Stomach (tissue), 9 donors: ENCODE data around the gene PTH2. TPM values are rescaled to one million over a fixed set of nuclear protein-coding genes. Genes with fewer than 3 reads are reported as not detected.
"Not testable (repeated sequence)": the region's sequence is repeated elsewhere in the genome, so short reads cannot be mapped to it uniquely, and the experiment has no call there.

Source experiments
- DNase-seq, 2 donors: peaks; one replicate each; pipeline versions ENCODE4 v3.0.0 to v3.0.0-alpha.2; 2013 to 2019
- H3K27ac ChIP-seq, 5 donors: fragments of 200-600 bp in 4 of 5; sonication (generic) in 4 of 5; one replicate each; pipeline ENCODE4 v1.5.1; 2013 to 2019; ENCODE audit warnings: mild to moderate bottlenecking in 1 of 5, moderate library complexity in 1 of 5
- H3K27me3 ChIP-seq, 3 donors: fragments of 200-600 bp; sonication (generic); one replicate each; pipeline ENCODE4 v1.5.1; 2017 to 2019; ENCODE audit warnings: mixed run types in 1 of 3
- H3K36me3 ChIP-seq, 4 donors: fragments of 200-600 bp; sonication (generic); 1 replicate in 3 of 4; 2 replicates in 1 of 4; pipeline ENCODE4 v1.5.1; 2016 to 2019
- H3K4me1 ChIP-seq, 4 donors: fragments of 200-600 bp; sonication (generic); one replicate each; pipeline ENCODE4 v1.5.1; 2016 to 2019
- H3K4me3 ChIP-seq, 4 donors: fragments of 200-600 bp; sonication (generic) in 3 of 4; one replicate each; pipeline ENCODE4 v1.5.1; 2016 to 2019; ENCODE audit warnings: mild to moderate bottlenecking in 1 of 4
- H3K9me3 ChIP-seq, 4 donors: fragments of 200-600 bp; sonication (generic); one replicate each; pipeline ENCODE4 v1.5.1; 2016 to 2019
- EP300 ChIP-seq: sonication (generic); formaldehyde crosslinking; IDR thresholded peaks from one replicate; pipeline ENCODE4 v1.6.1; 2017; ENCODE audit warnings: antibody characterized with exemption
- POLR2A ChIP-seq, 4 donors: fragments of 450-650 bp; IDR thresholded peaks; one replicate each; pipeline ENCODE4 v1.6.1; 2016; ENCODE audit warnings: antibody characterized with exemption in 4 of 4, control low read depth in 2 of 4, mild to moderate bottlenecking in 1 of 4, moderate library complexity in 1 of 4
- POLR2AphosphoS5 ChIP-seq, 3 donors: sonication (generic); formaldehyde crosslinking; IDR thresholded peaks; one replicate each; pipeline ENCODE4 v1.6.1; 2016; ENCODE audit warnings: antibody characterized with exemption in 3 of 3
- WGBS, 5 donors: extraction: QIAGEN DNeasy Blood & Tissue Kit in 3 of 5; methylation state at CpG; one replicate each; pipeline versions ENCODE4 v1.1.5 to v1.1.7; 2013 to 2018; 5-methylcytosine and 5-hydroxymethylcytosine counted together
- intact Hi-C: fragments of 100-400 bp; cut with DNase I; formaldehyde crosslinking; loops from one replicate; pipeline ENCODE4 v1.15.1; 2023; ENCODE audit warnings: low total_unique reads
- polyA plus RNA-seq, 3 donors: library from polyadenylated mRNA; stranded (reverse); fragments of 200-250 nt; gene quantifications; one replicate each; pipeline ENCODE4 v1.2.3, GENCODE V29; 2013
- total RNA-seq, 5 donors: library from RNA; depleted of rRNA; stranded (reverse); fragments of >200 nt; gene quantifications; one replicate each; pipeline versions ENCODE4 v1.1.0 to v1.2.3, GENCODE V29; 2014 to 2016
- TF ChIP-seq, protein P1 (sequence below), 7 experiments: fragments of 450-650 bp in 4 of 7; fragments of 200-600 bp in 3 of 7; sonication (generic) in 3 of 7; IDR thresholded peaks; one replicate each; pipeline ENCODE4 v1.5.1; 2016 to 2019; ENCODE audit warnings: antibody characterized with exemption in 7 of 7, control low read depth in 2 of 7, mild to moderate bottlenecking in 1 of 7
- donor health status: healthy with polysubstance abuse.
- donor health status: Bipolar disorder and iron deficiency.
- donor health status: healthy.

Gene PTH2
- total and polyA plus RNA-seq, 8 donors: not detected

DNA sequence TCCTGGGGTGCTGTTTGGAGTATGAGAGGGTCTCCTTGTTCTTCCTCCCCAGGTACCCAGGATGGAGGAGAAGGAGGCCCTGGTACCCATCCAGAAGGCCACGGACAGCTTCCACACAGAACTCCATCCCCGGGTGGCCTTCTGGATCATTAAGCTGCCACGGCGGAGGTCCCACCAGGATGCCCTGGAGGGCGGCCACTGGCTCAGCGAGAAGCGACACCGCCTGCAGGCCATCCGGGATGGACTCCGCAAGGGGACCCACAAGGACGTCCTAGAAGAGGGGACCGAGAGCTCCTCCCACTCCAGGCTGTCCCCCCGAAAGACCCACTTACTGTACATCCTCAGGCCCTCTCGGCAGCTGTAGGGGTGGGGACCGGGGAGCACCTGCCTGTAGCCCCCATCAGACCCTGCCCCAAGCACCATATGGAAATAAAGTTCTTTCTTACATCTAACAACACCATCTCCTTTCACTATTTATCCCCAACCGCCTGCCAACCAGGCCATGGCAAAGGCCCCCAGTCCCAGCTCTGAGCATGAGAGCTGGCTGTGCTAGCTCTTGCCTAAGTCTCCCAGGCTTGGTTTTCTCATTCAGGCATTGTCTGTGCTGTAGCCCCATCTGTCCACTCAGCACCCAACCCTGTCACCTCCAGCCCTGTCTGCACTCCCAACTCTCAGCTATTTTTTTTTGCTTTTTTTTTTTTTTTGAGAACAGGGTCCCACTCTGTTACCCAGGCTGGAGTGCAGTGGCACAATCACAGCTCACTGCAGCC, 48.4 kb downstream of the PTH2 start:
- Histone ChIP-seq H3K36me3 (no peaks in the 10 kb centered on the region), H3K4me3 (no peak overlapping the region), H3K4me1 (no peaks in the 10 kb centered on the region), H3K27me3 (peaks cover 0 to 7% (median 0%) of the 10 kb centered on the region in 3 donors), H3K27ac (no peak overlapping the region), H3K9me3 (peaks cover 0 to 7% (median 4%) of the 10 kb centered on the region in 4 donors)
- TF ChIP-seq POLR2A (IDR thresholded peaks at IDR 0.05) (no peak), POLR2AphosphoS5 (IDR thresholded peaks at IDR 0.05) (no peak), EP300 (no peak)
- TF ChIP-seq, protein P1, sequence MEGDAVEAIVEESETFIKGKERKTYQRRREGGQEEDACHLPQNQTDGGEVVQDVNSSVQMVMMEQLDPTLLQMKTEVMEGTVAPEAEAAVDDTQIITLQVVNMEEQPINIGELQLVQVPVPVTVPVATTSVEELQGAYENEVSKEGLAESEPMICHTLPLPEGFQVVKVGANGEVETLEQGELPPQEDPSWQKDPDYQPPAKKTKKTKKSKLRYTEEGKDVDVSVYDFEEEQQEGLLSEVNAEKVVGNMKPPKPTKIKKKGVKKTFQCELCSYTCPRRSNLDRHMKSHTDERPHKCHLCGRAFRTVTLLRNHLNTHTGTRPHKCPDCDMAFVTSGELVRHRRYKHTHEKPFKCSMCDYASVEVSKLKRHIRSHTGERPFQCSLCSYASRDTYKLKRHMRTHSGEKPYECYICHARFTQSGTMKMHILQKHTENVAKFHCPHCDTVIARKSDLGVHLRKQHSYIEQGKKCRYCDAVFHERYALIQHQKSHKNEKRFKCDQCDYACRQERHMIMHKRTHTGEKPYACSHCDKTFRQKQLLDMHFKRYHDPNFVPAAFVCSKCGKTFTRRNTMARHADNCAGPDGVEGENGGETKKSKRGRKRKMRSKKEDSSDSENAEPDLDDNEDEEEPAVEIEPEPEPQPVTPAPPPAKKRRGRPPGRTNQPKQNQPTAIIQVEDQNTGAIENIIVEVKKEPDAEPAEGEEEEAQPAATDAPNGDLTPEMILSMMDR (IDR thresholded peaks at IDR 0.05): no peak
- intact Hi-C loops: no loop called here
- DNase-seq: no peak
- WGBS, 5 donors: 82 to 94% (median 89%) methylated on average over 14 to 16 of the region's 16 CpGs

DNA sequence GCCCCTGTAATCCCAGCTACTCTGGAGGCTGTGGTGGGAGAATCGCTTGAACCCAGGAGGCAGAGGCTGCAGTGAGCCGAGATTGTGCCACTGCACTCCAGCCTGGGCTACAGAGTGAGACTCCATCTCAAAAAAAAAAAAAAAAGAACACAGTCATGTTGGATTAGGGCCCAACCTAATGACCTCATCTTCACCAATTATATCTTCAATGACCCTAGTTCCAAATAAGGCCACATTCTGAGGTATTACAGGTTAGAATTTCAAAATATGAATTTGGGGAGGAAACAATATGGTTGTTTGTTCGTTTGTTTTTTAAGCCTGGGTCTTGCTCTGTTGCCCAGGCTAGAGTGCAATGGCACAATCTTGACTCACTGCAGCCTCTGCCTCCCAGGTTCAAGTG, 50.1 kb downstream of the PTH2 start:
- H3K27ac ChIP-seq, H3K4me1 ChIP-seq, H3K4me3 ChIP-seq, H3K36me3 ChIP-seq, DNase-seq, intact Hi-C loops, H3K27me3 ChIP-seq: not testable (repeated sequence)
- peaks cover 6 to 23% (median 18%) of the 10 kb centered on the region in 4 donors for H3K9me3 ChIP-seq
- WGBS, 5 donors: 71 to 85% (median 84%) methylated on average over 3 of the region's 3 CpGs

Other genes starting within 250 kb of the PTH2 start
- 1 to 10 TPM in 1 of 5 donors, under 1 TPM in 1, not detected in 3; 0.92 to 5.4 TPM for gene SLC6A16, start 98.2 kb downstream of the PTH2 start, total RNA-seq
- 1 to 10 TPM in 2 of 3 donors, under 1 TPM in 1; 0.44 to 2.5 (median 1.2) TPM for gene SLC6A16, start 98.2 kb downstream of the PTH2 start, polyA plus RNA-seq
- gene CD37, start 88.0 kb downstream of the PTH2 start, total RNA-seq: 10 to 100 TPM in 1 of 5 donors, 1 to 10 TPM in 2, not detected in 2; 2.2 to 30.3 (median 5.1) TPM
- 10 to 100 TPM in 1 of 3 donors, 1 to 10 TPM in 2; 5.9 to 18.5 (median 6.7) TPM for gene CD37, start 88.0 kb downstream of the PTH2 start, polyA plus RNA-seq
- 10 to 100 TPM in 4 of 5 donors, 1 to 10 TPM in 1; 4.3 to 42.0 (median 17.8) TPM for gene TEAD2, start 61.0 kb downstream of the PTH2 start, total RNA-seq
- 10 to 100 TPM; 21.8 to 35.4 (median 26.6) TPM for gene TEAD2, start 61.0 kb downstream of the PTH2 start, polyA plus RNA-seq
- gene DKKL1, start 59.6 kb downstream of the PTH2 start, total RNA-seq: not detected
- gene DKKL1, start 59.6 kb downstream of the PTH2 start, polyA plus RNA-seq: under 1 TPM in 1 of 3 donors, not detected in 2; 0.35 TPM
- under 1 TPM in 1 of 5 donors, not detected in 4; 0.37 TPM for gene KASH5, start 35.2 kb downstream of the PTH2 start, total RNA-seq
- under 1 TPM in 1 of 3 donors, not detected in 2; 0.20 TPM for gene KASH5, start 35.2 kb downstream of the PTH2 start, polyA plus RNA-seq
- not detected for gene GFY, start 1.9 kb upstream of the PTH2 start, total RNA-seq
- gene GFY, start 1.9 kb upstream of the PTH2 start, polyA plus RNA-seq: not detected
- gene SLC17A7, start 18.1 kb upstream of the PTH2 start, total RNA-seq: 1 to 10 TPM in 3 of 5 donors, not detected in 2; 1.1 to 2.0 (median 1.8) TPM
- gene SLC17A7, start 18.1 kb upstream of the PTH2 start, polyA plus RNA-seq: under 1 TPM; 0.25 to 0.76 (median 0.65) TPM
- 100 to 1,000 TPM in 1 of 5 donors, 10 to 100 TPM in 4; 58.9 to 193 (median 70.7) TPM for gene PIH1D1, start 28.4 kb upstream of the PTH2 start, total RNA-seq
- gene PIH1D1, start 28.4 kb upstream of the PTH2 start, polyA plus RNA-seq: 100 to 1,000 TPM in 2 of 3 donors, 10 to 100 TPM in 1; 94.5 to 110 (median 108) TPM
- gene ALDH16A1, start 29.8 kb upstream of the PTH2 start, total RNA-seq: 100 to 1,000 TPM in 1 of 5 donors, 10 to 100 TPM in 4; 27.9 to 198 (median 42.6) TPM
- gene ALDH16A1, start 29.8 kb upstream of the PTH2 start, polyA plus RNA-seq: 10 to 100 TPM; 32.2 to 43.1 (median 42.5) TPM
- gene FLT3LG, start 50.8 kb upstream of the PTH2 start, total RNA-seq: 1 to 10 TPM in 2 of 5 donors, not detected in 3; 1.3 to 8.3 TPM
- gene FLT3LG, start 50.8 kb upstream of the PTH2 start, polyA plus RNA-seq: 10 to 100 TPM; 11.0 to 14.5 (median 11.8) TPM
- 1,000 to 10,000 TPM; 2,540 to 5,817 (median 2,738) TPM for gene RPL13A, start 64.2 kb upstream of the PTH2 start, total RNA-seq
- 1,000 to 10,000 TPM; 3,482 to 5,177 (median 4,220) TPM for gene RPL13A, start 64.2 kb upstream of the PTH2 start, polyA plus RNA-seq
- 1,000 to 10,000 TPM in 4 of 5 donors, 100 to 1,000 TPM in 1; 581 to 4,374 (median 2,993) TPM for gene RPS11, start 73.0 kb upstream of the PTH2 start, total RNA-seq
- gene RPS11, start 73.0 kb upstream of the PTH2 start, polyA plus RNA-seq: 1,000 to 10,000 TPM; 5,306 to 7,461 (median 5,501) TPM
- 100 to 1,000 TPM in 4 of 5 donors, 10 to 100 TPM in 1; 90.2 to 634 (median 183) TPM for gene FCGRT, start 89.2 kb upstream of the PTH2 start, total RNA-seq
- gene FCGRT, start 89.2 kb upstream of the PTH2 start, polyA plus RNA-seq: 10 to 100 TPM; 79.0 to 94.8 (median 92.0) TPM
- 100 to 1,000 TPM in 1 of 5 donors, 10 to 100 TPM in 2, 1 to 10 TPM in 1, not detected in 1; 3.1 to 553 (median 18.1) TPM for gene RCN3, start 104.6 kb upstream of the PTH2 start, total RNA-seq
- gene RCN3, start 104.6 kb upstream of the PTH2 start, polyA plus RNA-seq: 10 to 100 TPM in 2 of 3 donors, 1 to 10 TPM in 1; 9.9 to 17.6 (median 10.1) TPM
- 100 to 1,000 TPM in 1 of 5 donors, 10 to 100 TPM in 4; 18.1 to 354 (median 70.5) TPM for gene NOSIP, start 157.1 kb upstream of the PTH2 start, total RNA-seq
- 100 to 1,000 TPM in 2 of 3 donors, 10 to 100 TPM in 1; 94.6 to 154 (median 113) TPM for gene NOSIP, start 157.1 kb upstream of the PTH2 start, polyA plus RNA-seq
- gene PRRG2, start 157.9 kb upstream of the PTH2 start, total RNA-seq: 10 to 100 TPM in 1 of 5 donors, 1 to 10 TPM in 2, not detected in 2; 5.9 to 12.5 (median 10.0) TPM
- 10 to 100 TPM in 1 of 3 donors, 1 to 10 TPM in 2; 8.6 to 14.7 (median 9.0) TPM for gene PRRG2, start 157.9 kb upstream of the PTH2 start, polyA plus RNA-seq
- 10 to 100 TPM in 3 of 5 donors, 1 to 10 TPM in 2; 4.6 to 88.3 (median 13.9) TPM for gene PRR12, start 167.7 kb upstream of the PTH2 start, total RNA-seq
- gene PRR12, start 167.7 kb upstream of the PTH2 start, polyA plus RNA-seq: 10 to 100 TPM in 1 of 3 donors, 1 to 10 TPM in 2; 3.1 to 16.7 (median 5.6) TPM
- 100 to 1,000 TPM in 1 of 5 donors, 10 to 100 TPM in 3, 1 to 10 TPM in 1; 7.7 to 138 (median 63.9) TPM for gene RRAS, start 216.7 kb upstream of the PTH2 start, total RNA-seq
- gene RRAS, start 216.7 kb upstream of the PTH2 start, polyA plus RNA-seq: 100 to 1,000 TPM; 126 to 145 (median 130) TPM
- gene SCAF1, start 218.8 kb upstream of the PTH2 start, total RNA-seq: 10 to 100 TPM in 4 of 5 donors, 1 to 10 TPM in 1; 8.3 to 41.7 (median 19.8) TPM
- 10 to 100 TPM in 2 of 3 donors, 1 to 10 TPM in 1; 8.9 to 19.7 (median 12.1) TPM for gene SCAF1, start 218.8 kb upstream of the PTH2 start, polyA plus RNA-seq
- 100 to 1,000 TPM in 4 of 5 donors, 10 to 100 TPM in 1; 28.3 to 380 (median 104) TPM for gene IRF3, start 242.4 kb upstream of the PTH2 start, total RNA-seq
- gene IRF3, start 242.4 kb upstream of the PTH2 start, polyA plus RNA-seq: 100 to 1,000 TPM; 104 to 148 (median 114) TPM
- gene BCL2L12, start 242.5 kb upstream of the PTH2 start, total RNA-seq: 10 to 100 TPM in 1 of 5 donors, 1 to 10 TPM in 4; 2.3 to 10.7 (median 7.5) TPM
- 10 to 100 TPM; 12.8 to 23.3 (median 22.4) TPM for gene BCL2L12, start 242.5 kb upstream of the PTH2 start, polyA plus RNA-seq